SH-SY5Y (cell line): Measurements from ENCODE around the gene MTCH1.

Experiments used
- GATA2 ChIP-seq: IDR thresholded peaks from 2 replicates; pipeline ENCODE4 v1.6.1; 2011; ENCODE audit warnings: mild to moderate bottlenecking, low read depth, low read length
- GATA3 ChIP-seq: IDR thresholded peaks from 2 replicates; pipeline ENCODE4 v1.6.1; 2011; ENCODE audit warnings: low read depth, mild to moderate bottlenecking, low read length, moderate library complexity

- no peak for TF ChIP-seq GATA2
- no peak for TF ChIP-seq GATA3
These were observed 14.8 kb downstream of the MTCH1 start for GRCh38 chr6:36970892-36971842.
